Peyer's patch (tissue), 4 donors: Measurements from ENCODE around the gene OCA2.

Source experiments
- CTCF ChIP-seq, 6 experiments: fragments of 450-650 bp in 4 of 6; fragments of 200-600 bp in 2 of 6; sonication (generic) in 1 of 6; IDR thresholded peaks; one replicate each; pipeline ENCODE4 v1.5.1; 2017 to 2019; ENCODE audit warnings: antibody characterized with exemption in 6 of 6, mild to moderate bottlenecking in 3 of 6, moderate library complexity in 1 of 6
- POLR2A ChIP-seq, 2 donors: fragments of 450-650 bp; IDR thresholded peaks; one replicate each; pipeline ENCODE4 v1.5.1; 2017; ENCODE audit warnings: antibody characterized with exemption in 2 of 2, mild to moderate bottlenecking in 2 of 2, moderate library complexity in 2 of 2

GRCh38 chr15:27961801-27962200 is 137.3 kb downstream of the OCA2 start:
- TF ChIP-seq CTCF (IDR thresholded peaks at IDR 0.05), result no peak
- no peak for TF ChIP-seq POLR2A (IDR thresholded peaks at IDR 0.05)
